ENCODE results near the gene VASP. TPM values are rescaled to one million over a fixed set of nuclear protein-coding genes. Genes with fewer than 3 reads are reported as not detected.

The VASP gene
- total and polyA plus RNA-seq, 2 of the 13 experiments (the other 11 are each of a cell fraction or from before 2014, with no cell fraction given): 41.8 to 67.1 TPM

- TF ChIP-seq ZFP91 (CRISPR knock-in tag; IDR thresholded peaks at IDR 0.05; ENCODE audit: borderline replicate concordance): 0 out of 2 replicates have a peak, but pooled peaks have one; percentile 63
- TF ChIP-seq ZNF644 (CRISPR knock-in tag; IDR thresholded peaks at IDR 0.05; ENCODE audit: low read depth): no peak
- TF ChIP-seq SNAPC2 (CRISPR knock-in tag; IDR thresholded peaks at IDR 0.05): no peak
- no peak for TF ChIP-seq REPIN1 (CRISPR knock-in tag; IDR thresholded peaks at IDR 0.05; ENCODE audit: borderline replicate concordance, low read depth)
- no peak for TF ChIP-seq EP300 (IDR thresholded peaks at IDR 0.05; ENCODE audit: low read depth in 2 of 2, low read length in 2 of 2)
- no peak for TF ChIP-seq EP300 (CRISPR knock-in tag; IDR thresholded peaks at IDR 0.05; ENCODE audit: borderline replicate concordance)
- no peak for TF ChIP-seq RARA (CRISPR knock-in tag; IDR thresholded peaks at IDR 0.05)
- TF ChIP-seq GPN1 (CRISPR knock-in tag; IDR thresholded peaks at IDR 0.05; ENCODE audit: borderline replicate concordance): no peak
- TF ChIP-seq SIX1 (CRISPR knock-in tag; IDR thresholded peaks at IDR 0.05; ENCODE audit: borderline replicate concordance): no peak
- 0 out of 2 replicates have a peak, but pooled peaks have one; percentile 39 for TF ChIP-seq PHF8 (CRISPR knock-in tag; IDR thresholded peaks at IDR 0.05)
- TF ChIP-seq TAF1 (CRISPR knock-in tag; IDR thresholded peaks at IDR 0.05): peak; percentile 55; the same call in 1 of the 2 replicates
- no peak for TF ChIP-seq KMT2B (CRISPR knock-in tag; IDR thresholded peaks at IDR 0.05)
- no peak for TF ChIP-seq ZNF263 (CRISPR knock-in tag; IDR thresholded peaks at IDR 0.05)
- TF ChIP-seq ARID4A (CRISPR knock-in tag; IDR thresholded peaks at IDR 0.05; ENCODE audit: borderline replicate concordance): 0 out of 2 replicates have a peak, but pooled peaks have one; percentile 52
- 0 out of 2 replicates have a peak, but pooled peaks have one; percentile 9 for TF ChIP-seq ZBTB37 (CRISPR knock-in tag; IDR thresholded peaks at IDR 0.05)
- no peak for TF ChIP-seq NONO (IDR thresholded peaks at IDR 0.05)
- 0 out of 2 replicates have a peak, but pooled peaks have one; percentile 46 for TF ChIP-seq NONO (CRISPR knock-in tag; conservative IDR thresholded peaks at IDR 0.05)
- no peak for TF ChIP-seq ZBTB1 (CRISPR knock-in tag; IDR thresholded peaks at IDR 0.05; ENCODE audit: borderline replicate concordance)
- TF ChIP-seq KDM5A (IDR thresholded peaks at IDR 0.05; ENCODE audit: borderline replicate concordance, low read length): no peak
- TF ChIP-seq ZNF605 (CRISPR knock-in tag; IDR thresholded peaks at IDR 0.05): no peak
- no peak for TF ChIP-seq HNRNPL (IDR thresholded peaks at IDR 0.05; ENCODE audit: low read depth, low read length)
- TF ChIP-seq ZNF451 (CRISPR knock-in tag; IDR thresholded peaks at IDR 0.05): no peak
- TF ChIP-seq SOX13 (IDR thresholded peaks at IDR 0.05): no peak
- TF ChIP-seq SOX13 (CRISPR knock-in tag; conservative IDR thresholded peaks at IDR 0.05 in 1 of 2, IDR thresholded peaks at IDR 0.05 in 1 of 2): no peak
Measured at GRCh38 chr19:45508861-45509691, 1.8 kb downstream of the VASP start (continued).
